Type B pancreatic cell (in vitro differentiated cells): ENCODE data around the gene COPS9. TPM values are rescaled to one million over a fixed set of nuclear protein-coding genes. Genes with fewer than 3 reads are reported as not detected.

ENCODE experiments used
- DNase-seq: peaks from one replicate; pipeline ENCODE4 v3.0.0; 2021; ENCODE audit warnings: mixed read lengths; ENCODE audit not compliant: unreplicated experiment; ENCODE audit errors: extremely low spot score
- H3K27ac Mint-ChIP-seq: 2 replicates; pipeline ENCODE4 v1.8.0; 2021; ENCODE audit warnings: mild to moderate bottlenecking, mixed read lengths
- H3K27me3 Mint-ChIP-seq: 2 replicates; pipeline ENCODE4 v1.8.0; 2021; ENCODE audit warnings: mixed read lengths
- H3K36me3 Mint-ChIP-seq: 2 replicates; pipeline ENCODE4 v1.8.0; 2021; ENCODE audit warnings: mixed read lengths
- H3K4me1 Mint-ChIP-seq: one replicate; pipeline ENCODE4 v1.8.0; 2021; ENCODE audit warnings: mixed read lengths; ENCODE audit not compliant: unreplicated experiment
- H3K4me3 Mint-ChIP-seq: 2 replicates; pipeline ENCODE4 v1.8.0; 2021; ENCODE audit warnings: mild to moderate bottlenecking, mixed read lengths
- H3K9me3 Mint-ChIP-seq: 2 replicates; pipeline ENCODE4 v1.8.0; 2021; ENCODE audit warnings: mixed read lengths
- CTCF ChIP-seq: fragments of 200-600 bp; sonication (generic); conservative IDR thresholded peaks from 2 replicates; pipeline ENCODE4 v1.5.0; 2021; ENCODE audit warnings: antibody characterized with exemption, mild to moderate bottlenecking
- total RNA-seq: library from RNA; stranded (reverse); gene quantifications from 2 replicates; pipeline ENCODE4 v1.2.1, GENCODE V29; 2021; ENCODE audit warnings: low replicate concordance

The COPS9 gene
- total RNA-seq, 1 donor from 2014 or later: 131 TPM

- Mint-ChIP-seq H3K4me1 (peaks cover 13% of the 10 kb centered on the region), H3K9me3 (no peaks in the 10 kb centered on the region), H3K4me3 (no peak overlapping the region), H3K27me3 (no peaks in the 10 kb centered on the region), H3K36me3 (peaks cover 8% of the 10 kb centered on the region), H3K27ac (no peak overlapping the region)
- peak; percentile 59 for DNase-seq
- TF ChIP-seq CTCF: no peak
Observed at GRCh38 chr2:240131296-240131695, 4.8 kb downstream of the COPS9 start.

- no peak for TF ChIP-seq CTCF
- no peaks in the 10 kb centered on the region for H3K9me3 Mint-ChIP-seq
- H3K4me1 Mint-ChIP-seq: peaks cover 12% of the 10 kb centered on the region
- DNase-seq: peak; percentile 55
- H3K27ac Mint-ChIP-seq: no peak overlapping the region
- no peaks in the 10 kb centered on the region for H3K27me3 Mint-ChIP-seq
- peaks cover 9% of the 10 kb centered on the region for H3K36me3 Mint-ChIP-seq
- H3K4me3 Mint-ChIP-seq: no peak overlapping the region
Observed at GRCh38 chr2:240130393-240131195, 5.5 kb downstream of the COPS9 start.

GRCh38 chr2:240129731-240130392 lies 6.2 kb downstream of the COPS9 start:
- TF ChIP-seq CTCF: no peak
- Mint-ChIP-seq H3K4me3 (no peak overlapping the region), H3K27ac (no peak overlapping the region), H3K27me3 (no peaks in the 10 kb centered on the region), H3K36me3 (peaks cover 6% of the 10 kb centered on the region), H3K4me1 (peaks cover 5% of the 10 kb centered on the region), H3K9me3 (no peaks in the 10 kb centered on the region)
- DNase-seq: peak; percentile 53

GRCh38 chr2:240129311-240129710 lies 6.8 kb downstream of the COPS9 start:
- no peak overlapping the region for H3K27ac Mint-ChIP-seq
- no peaks in the 10 kb centered on the region for H3K27me3 Mint-ChIP-seq
- H3K4me1 Mint-ChIP-seq: no peaks in the 10 kb centered on the region
- H3K36me3 Mint-ChIP-seq: peaks cover 6% of the 10 kb centered on the region
- H3K9me3 Mint-ChIP-seq: no peaks in the 10 kb centered on the region
- DNase-seq: peak; percentile 57
- H3K4me3 Mint-ChIP-seq: no peak overlapping the region
- TF ChIP-seq CTCF: no peak

GRCh38 chr2:240128608-240129145 lies 7.4 kb downstream of the COPS9 start:
- Mint-ChIP-seq H3K9me3 (no peaks in the 10 kb centered on the region), H3K27me3 (no peaks in the 10 kb centered on the region), H3K4me3 (no peak overlapping the region), H3K27ac (no peak overlapping the region), H3K4me1 (no peaks in the 10 kb centered on the region), H3K36me3 (peaks cover 6% of the 10 kb centered on the region)
- DNase-seq: peak; percentile 37
- TF ChIP-seq CTCF: no peak
